AG10803 (cell line): ENCODE measurements around the gene KYAT1.

Source experiments
- DNase-seq: peaks from one replicate; pipeline ENCODE4 v3.0.0; 2010; ENCODE audit warnings: low read depth
- H3K4me3 ChIP-seq: 2 replicates; pipeline ENCODE4 v1.5.1; 2011; ENCODE audit warnings: mild to moderate bottlenecking, low read length, control low read depth
- CTCF ChIP-seq: conservative IDR thresholded peaks from 2 replicates; pipeline ENCODE4 v1.5.1; 2011; ENCODE audit warnings: mild to moderate bottlenecking, low read length, control low read depth, inconsistent platforms

The KYAT1 gene

DNA sequence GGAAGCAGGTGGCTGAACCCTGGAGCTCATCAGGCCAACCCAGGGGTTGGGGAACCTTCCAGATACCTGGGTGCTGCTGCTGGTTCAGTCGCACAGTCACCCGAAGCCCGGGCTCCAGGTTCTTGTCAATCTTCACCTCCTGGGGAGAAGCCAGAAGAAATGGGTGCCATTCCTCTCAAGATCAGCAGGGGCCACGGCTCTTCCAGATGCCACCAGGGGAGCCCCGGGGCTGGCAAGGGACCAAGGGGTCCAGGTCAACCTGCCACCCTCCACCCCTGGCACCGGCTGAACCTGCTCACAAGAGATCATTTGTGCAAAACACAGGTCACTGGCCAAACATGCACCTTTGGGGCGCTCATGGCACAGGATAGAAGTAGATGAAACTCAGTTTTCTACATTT lies 56.8 kb downstream of the KYAT1 start:
- TF ChIP-seq CTCF: no peak
- no peak for DNase-seq
- H3K4me3 ChIP-seq: no peak overlapping the region

DNA sequence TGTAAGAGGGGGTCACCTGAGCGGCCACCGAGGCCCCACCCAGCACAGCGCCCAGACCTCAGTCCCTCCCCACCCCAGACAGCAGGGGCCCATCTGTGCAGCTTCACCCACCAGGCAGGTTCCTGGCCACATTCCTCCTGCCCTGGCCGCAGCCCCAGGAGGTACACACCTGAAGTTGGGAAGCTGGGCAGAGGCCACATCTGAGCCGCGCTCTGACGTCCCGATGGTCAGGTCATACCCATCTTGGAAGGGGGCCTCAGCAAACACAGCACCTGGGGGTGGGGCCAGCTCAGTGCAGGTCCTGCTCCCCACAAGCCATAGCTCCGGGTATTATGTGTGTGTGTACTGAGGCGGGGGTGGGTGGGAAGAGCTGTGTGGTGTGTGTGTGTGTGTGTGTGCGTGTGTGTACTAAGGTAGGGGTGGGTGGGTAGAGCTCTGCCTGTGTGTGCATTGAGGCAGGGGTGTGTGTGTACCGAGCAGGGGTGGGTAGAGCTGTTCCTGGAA lies 57.8 kb downstream of the KYAT1 start:
- no peak for DNase-seq
- no peak for TF ChIP-seq CTCF
- H3K4me3 ChIP-seq: no peak overlapping the region

GRCh38 chr9:128823362-128823902 lies 58.3 kb downstream of the KYAT1 start:
- no peak for DNase-seq
- H3K4me3 ChIP-seq: no peak overlapping the region
- no peak for TF ChIP-seq CTCF

GRCh38 chr9:128822407-128823042 lies 59.2 kb downstream of the KYAT1 start:
- TF ChIP-seq CTCF: no peak
- H3K4me3 ChIP-seq: no peak overlapping the region
- DNase-seq: no peak

GRCh38 chr9:128821584-128822406 lies 60.0 kb downstream of the KYAT1 start:
- TF ChIP-seq CTCF: no peak
- H3K4me3 ChIP-seq: no peak overlapping the region
- DNase-seq: no peak

GRCh38 chr9:128820665-128821583 lies 60.8 kb downstream of the KYAT1 start:
- no peak overlapping the region for H3K4me3 ChIP-seq
- DNase-seq: no peak
- TF ChIP-seq CTCF: no peak
